ENCODE measurements around the gene ARMH4. TPM values are rescaled to one million over a fixed set of nuclear protein-coding genes. Genes with fewer than 3 reads are reported as not detected.

Gene ARMH4
- polyA plus RNA-seq, 1 donor from 2014 or later, result 14.1 TPM

GRCh38 chr14:58104808-58105207, 47.2 kb downstream of the ARMH4 start:
- Histone ChIP-seq H2AFZ (ENCODE audit: low read depth, low read length) (no peak overlapping the region), H3K27me3 (ENCODE audit: insufficient read depth, low read depth, low read length) (no peaks in the 10 kb centered on the region), H3K9me3 (ENCODE audit: low read length) (no peaks in the 10 kb centered on the region), H3K4me3 (ENCODE audit: low read length) (no peak overlapping the region), H3K79me2 (replicated peaks; ENCODE audit: insufficient read depth, low read length) (no peaks in the 10 kb centered on the region), H3K36me3 (ENCODE audit: insufficient read depth, low read length) (no peaks in the 10 kb centered on the region), H3K27ac (ENCODE audit: low read length) (no peak overlapping the region), H3K4me2 (ENCODE audit: low read length) (no peak overlapping the region), H3F3A (ENCODE audit: insufficient read depth, low read length, poor library complexity, severe bottlenecking) (no peaks in the 10 kb centered on the region), H3K9me2 (ENCODE audit: insufficient read depth, low read length) (no peaks in the 10 kb centered on the region), H4K20me1 (ENCODE audit: insufficient read depth) (no peaks in the 10 kb centered on the region), H3K9ac (ENCODE audit: low read length) (no peak overlapping the region)
- TF ChIP-seq EZH2 (IDR thresholded peaks at IDR 0.05; ENCODE audit: borderline replicate concordance, insufficient read depth, low read length, poor library complexity, severe bottlenecking) (no peak), RAD21 (conservative IDR thresholded peaks at IDR 0.05) (no peak), TAF1 (IDR thresholded peaks at IDR 0.05; ENCODE audit: low read depth) (no peak), EP300 (conservative IDR thresholded peaks at IDR 0.05; ENCODE audit: poor library complexity, severe bottlenecking) (no peak), SMC3 (conservative IDR thresholded peaks at IDR 0.05; ENCODE audit: poor library complexity) (no peak), MXI1 (conservative IDR thresholded peaks at IDR 0.05; ENCODE audit: poor library complexity, severe bottlenecking) (no peak), POLR2AphosphoS5 (IDR thresholded peaks at IDR 0.05) (no peak)
- TF ChIP-seq, protein P1, sequence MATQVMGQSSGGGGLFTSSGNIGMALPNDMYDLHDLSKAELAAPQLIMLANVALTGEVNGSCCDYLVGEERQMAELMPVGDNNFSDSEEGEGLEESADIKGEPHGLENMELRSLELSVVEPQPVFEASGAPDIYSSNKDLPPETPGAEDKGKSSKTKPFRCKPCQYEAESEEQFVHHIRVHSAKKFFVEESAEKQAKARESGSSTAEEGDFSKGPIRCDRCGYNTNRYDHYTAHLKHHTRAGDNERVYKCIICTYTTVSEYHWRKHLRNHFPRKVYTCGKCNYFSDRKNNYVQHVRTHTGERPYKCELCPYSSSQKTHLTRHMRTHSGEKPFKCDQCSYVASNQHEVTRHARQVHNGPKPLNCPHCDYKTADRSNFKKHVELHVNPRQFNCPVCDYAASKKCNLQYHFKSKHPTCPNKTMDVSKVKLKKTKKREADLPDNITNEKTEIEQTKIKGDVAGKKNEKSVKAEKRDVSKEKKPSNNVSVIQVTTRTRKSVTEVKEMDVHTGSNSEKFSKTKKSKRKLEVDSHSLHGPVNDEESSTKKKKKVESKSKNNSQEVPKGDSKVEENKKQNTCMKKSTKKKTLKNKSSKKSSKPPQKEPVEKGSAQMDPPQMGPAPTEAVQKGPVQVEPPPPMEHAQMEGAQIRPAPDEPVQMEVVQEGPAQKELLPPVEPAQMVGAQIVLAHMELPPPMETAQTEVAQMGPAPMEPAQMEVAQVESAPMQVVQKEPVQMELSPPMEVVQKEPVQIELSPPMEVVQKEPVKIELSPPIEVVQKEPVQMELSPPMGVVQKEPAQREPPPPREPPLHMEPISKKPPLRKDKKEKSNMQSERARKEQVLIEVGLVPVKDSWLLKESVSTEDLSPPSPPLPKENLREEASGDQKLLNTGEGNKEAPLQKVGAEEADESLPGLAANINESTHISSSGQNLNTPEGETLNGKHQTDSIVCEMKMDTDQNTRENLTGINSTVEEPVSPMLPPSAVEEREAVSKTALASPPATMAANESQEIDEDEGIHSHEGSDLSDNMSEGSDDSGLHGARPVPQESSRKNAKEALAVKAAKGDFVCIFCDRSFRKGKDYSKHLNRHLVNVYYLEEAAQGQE (IDR thresholded peaks at IDR 0.05; ENCODE audit: borderline replicate concordance), result no peak
- TF ChIP-seq, protein P2, sequence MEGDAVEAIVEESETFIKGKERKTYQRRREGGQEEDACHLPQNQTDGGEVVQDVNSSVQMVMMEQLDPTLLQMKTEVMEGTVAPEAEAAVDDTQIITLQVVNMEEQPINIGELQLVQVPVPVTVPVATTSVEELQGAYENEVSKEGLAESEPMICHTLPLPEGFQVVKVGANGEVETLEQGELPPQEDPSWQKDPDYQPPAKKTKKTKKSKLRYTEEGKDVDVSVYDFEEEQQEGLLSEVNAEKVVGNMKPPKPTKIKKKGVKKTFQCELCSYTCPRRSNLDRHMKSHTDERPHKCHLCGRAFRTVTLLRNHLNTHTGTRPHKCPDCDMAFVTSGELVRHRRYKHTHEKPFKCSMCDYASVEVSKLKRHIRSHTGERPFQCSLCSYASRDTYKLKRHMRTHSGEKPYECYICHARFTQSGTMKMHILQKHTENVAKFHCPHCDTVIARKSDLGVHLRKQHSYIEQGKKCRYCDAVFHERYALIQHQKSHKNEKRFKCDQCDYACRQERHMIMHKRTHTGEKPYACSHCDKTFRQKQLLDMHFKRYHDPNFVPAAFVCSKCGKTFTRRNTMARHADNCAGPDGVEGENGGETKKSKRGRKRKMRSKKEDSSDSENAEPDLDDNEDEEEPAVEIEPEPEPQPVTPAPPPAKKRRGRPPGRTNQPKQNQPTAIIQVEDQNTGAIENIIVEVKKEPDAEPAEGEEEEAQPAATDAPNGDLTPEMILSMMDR (IDR thresholded peaks at IDR 0.05; ENCODE audit: poor library complexity, severe bottlenecking), result no peak

- H3K9ac ChIP-seq (ENCODE audit: low read length), result no peak overlapping the region
- no peaks in the 10 kb centered on the region for H3K9me3 ChIP-seq (ENCODE audit: low read length)
- no peaks in the 10 kb centered on the region for H3F3A ChIP-seq (ENCODE audit: insufficient read depth, low read length, poor library complexity, severe bottlenecking)
- H3K36me3 ChIP-seq (ENCODE audit: insufficient read depth, low read length), result no peaks in the 10 kb centered on the region
- H3K4me2 ChIP-seq (ENCODE audit: low read length), result no peak overlapping the region
- no peaks in the 10 kb centered on the region for H3K79me2 ChIP-seq (replicated peaks; ENCODE audit: insufficient read depth, low read length)
- no peak for TF ChIP-seq MXI1 (conservative IDR thresholded peaks at IDR 0.05; ENCODE audit: poor library complexity, severe bottlenecking)
- TF ChIP-seq EP300 (conservative IDR thresholded peaks at IDR 0.05; ENCODE audit: poor library complexity, severe bottlenecking), result no peak
- TF ChIP-seq, protein P1 (IDR thresholded peaks at IDR 0.05; ENCODE audit: borderline replicate concordance), result no peak
- TF ChIP-seq EZH2 (IDR thresholded peaks at IDR 0.05; ENCODE audit: borderline replicate concordance, insufficient read depth, low read length, poor library complexity, severe bottlenecking), result no peak
- no peak for TF ChIP-seq SMC3 (conservative IDR thresholded peaks at IDR 0.05; ENCODE audit: poor library complexity)
- TF ChIP-seq, protein P2 (IDR thresholded peaks at IDR 0.05; ENCODE audit: poor library complexity, severe bottlenecking), result no peak
- TF ChIP-seq RAD21 (conservative IDR thresholded peaks at IDR 0.05), result no peak
- no peak for TF ChIP-seq TAF1 (IDR thresholded peaks at IDR 0.05; ENCODE audit: low read depth)
- TF ChIP-seq POLR2AphosphoS5 (IDR thresholded peaks at IDR 0.05), result no peak
- H3K9me2 ChIP-seq (ENCODE audit: insufficient read depth, low read length), result no peaks in the 10 kb centered on the region
- no peaks in the 10 kb centered on the region for H4K20me1 ChIP-seq (ENCODE audit: insufficient read depth)
- no peak overlapping the region for H2AFZ ChIP-seq (ENCODE audit: low read depth, low read length)
- no peaks in the 10 kb centered on the region for H3K27me3 ChIP-seq (ENCODE audit: insufficient read depth, low read depth, low read length)
- no peak overlapping the region for H3K4me3 ChIP-seq (ENCODE audit: low read length)
- no peak overlapping the region for H3K27ac ChIP-seq (ENCODE audit: low read length)
Observed at GRCh38 chr14:58100735-58101368, 51.2 kb downstream of the ARMH4 start.

Data from neural cell (in vitro differentiated cells).